HL-60 (cell line): ENCODE measurements around the gene GSDMA.
"Not testable (repeated sequence)": the region's sequence is repeated elsewhere in the genome, so short reads cannot be mapped to it uniquely, and the experiment has no call there.

Source experiments
- DNase-seq, 2 experiments: peaks; one replicate each; pipeline ENCODE4 v3.0.0-alpha.2; 2010 to 2020; ENCODE audit warnings: low read depth in 1 of 2, low spot score in 1 of 2
- H3K27ac ChIP-seq: fragments of 250-450 bp; sonication (Bioruptor Pico); replicated peaks from 2 replicates; pipeline ENCODE4 v1.5.1; 2020; ENCODE audit warnings: mild to moderate bottlenecking, moderate library complexity
- H3K27me3 ChIP-seq: fragments of 250-450 bp; sonication (Bioruptor Pico); 2 replicates; pipeline ENCODE4 v1.5.1; 2021; ENCODE audit warnings: mild to moderate bottlenecking, moderate library complexity; ENCODE audit not compliant: insufficient read depth, poor library complexity, severe bottlenecking
- H3K4me3 ChIP-seq: replicated peaks from 2 replicates; pipeline ENCODE4 v1.5.1; 2011; ENCODE audit warnings: mild to moderate bottlenecking, control low read depth, low read length; ENCODE audit not compliant: insufficient read depth
- GABPA ChIP-seq: IDR thresholded peaks from 2 replicates; pipeline ENCODE4 v1.6.1; 2012; ENCODE audit warnings: low read depth
- POLR2AphosphoS5 ChIP-seq: IDR thresholded peaks from 2 replicates; pipeline ENCODE4 v1.6.1; 2012; ENCODE audit warnings: low read depth
- SPI1 ChIP-seq: IDR thresholded peaks from 2 replicates; pipeline ENCODE4 v1.6.1; 2012; ENCODE audit warnings: low read depth, mild to moderate bottlenecking, borderline replicate concordance
- TF ChIP-seq, protein P1 (sequence below): IDR thresholded peaks from 2 replicates; pipeline ENCODE4 v1.6.1; 2012; ENCODE audit warnings: low read depth; ENCODE audit not compliant: insufficient replicate concordance
- TF ChIP-seq, protein P2 (sequence below): IDR thresholded peaks from one replicate; pipeline ENCODE4 v1.5.1; 2011; ENCODE audit warnings: low read length, control low read depth, inconsistent platforms; ENCODE audit not compliant: insufficient read depth

The GSDMA gene

DNA sequence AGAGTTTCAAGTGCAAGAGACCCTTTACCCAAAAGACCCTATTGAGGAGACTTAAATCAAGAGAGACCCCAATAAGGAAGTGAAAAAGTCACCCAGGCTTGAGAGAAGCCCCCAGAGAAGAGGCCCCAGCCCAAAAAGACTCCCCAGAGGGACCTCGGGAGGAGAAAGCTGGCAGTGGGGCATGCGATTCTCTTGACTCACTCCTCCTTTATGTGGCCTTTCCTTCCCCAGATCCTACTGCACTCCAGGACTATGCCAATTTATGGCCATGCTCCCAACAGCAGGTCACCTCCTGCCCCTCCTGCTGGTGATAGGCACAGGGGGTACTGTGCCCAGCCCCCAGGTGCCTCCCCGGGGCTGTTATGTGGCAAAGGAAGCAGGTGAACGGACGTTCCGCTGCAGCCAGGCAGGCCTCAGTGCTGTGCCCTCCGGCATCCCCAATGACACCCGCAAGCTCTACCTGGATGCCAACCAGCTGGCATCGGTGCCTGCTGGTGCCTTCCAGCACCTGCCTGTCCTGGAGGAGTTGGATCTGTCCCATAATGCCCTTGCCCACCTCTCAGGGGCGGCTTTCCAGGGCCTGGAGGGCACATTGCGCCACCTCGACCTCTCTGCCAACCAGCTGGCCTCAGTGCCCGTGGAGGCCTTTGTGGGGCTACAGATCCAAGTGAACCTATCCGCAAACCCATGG is 19.0 kb upstream of the GSDMA start:
- no peaks in the 10 kb centered on the region for H3K27me3 ChIP-seq
- TF ChIP-seq, protein P1, sequence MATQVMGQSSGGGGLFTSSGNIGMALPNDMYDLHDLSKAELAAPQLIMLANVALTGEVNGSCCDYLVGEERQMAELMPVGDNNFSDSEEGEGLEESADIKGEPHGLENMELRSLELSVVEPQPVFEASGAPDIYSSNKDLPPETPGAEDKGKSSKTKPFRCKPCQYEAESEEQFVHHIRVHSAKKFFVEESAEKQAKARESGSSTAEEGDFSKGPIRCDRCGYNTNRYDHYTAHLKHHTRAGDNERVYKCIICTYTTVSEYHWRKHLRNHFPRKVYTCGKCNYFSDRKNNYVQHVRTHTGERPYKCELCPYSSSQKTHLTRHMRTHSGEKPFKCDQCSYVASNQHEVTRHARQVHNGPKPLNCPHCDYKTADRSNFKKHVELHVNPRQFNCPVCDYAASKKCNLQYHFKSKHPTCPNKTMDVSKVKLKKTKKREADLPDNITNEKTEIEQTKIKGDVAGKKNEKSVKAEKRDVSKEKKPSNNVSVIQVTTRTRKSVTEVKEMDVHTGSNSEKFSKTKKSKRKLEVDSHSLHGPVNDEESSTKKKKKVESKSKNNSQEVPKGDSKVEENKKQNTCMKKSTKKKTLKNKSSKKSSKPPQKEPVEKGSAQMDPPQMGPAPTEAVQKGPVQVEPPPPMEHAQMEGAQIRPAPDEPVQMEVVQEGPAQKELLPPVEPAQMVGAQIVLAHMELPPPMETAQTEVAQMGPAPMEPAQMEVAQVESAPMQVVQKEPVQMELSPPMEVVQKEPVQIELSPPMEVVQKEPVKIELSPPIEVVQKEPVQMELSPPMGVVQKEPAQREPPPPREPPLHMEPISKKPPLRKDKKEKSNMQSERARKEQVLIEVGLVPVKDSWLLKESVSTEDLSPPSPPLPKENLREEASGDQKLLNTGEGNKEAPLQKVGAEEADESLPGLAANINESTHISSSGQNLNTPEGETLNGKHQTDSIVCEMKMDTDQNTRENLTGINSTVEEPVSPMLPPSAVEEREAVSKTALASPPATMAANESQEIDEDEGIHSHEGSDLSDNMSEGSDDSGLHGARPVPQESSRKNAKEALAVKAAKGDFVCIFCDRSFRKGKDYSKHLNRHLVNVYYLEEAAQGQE: no peak
- TF ChIP-seq, protein P2, sequence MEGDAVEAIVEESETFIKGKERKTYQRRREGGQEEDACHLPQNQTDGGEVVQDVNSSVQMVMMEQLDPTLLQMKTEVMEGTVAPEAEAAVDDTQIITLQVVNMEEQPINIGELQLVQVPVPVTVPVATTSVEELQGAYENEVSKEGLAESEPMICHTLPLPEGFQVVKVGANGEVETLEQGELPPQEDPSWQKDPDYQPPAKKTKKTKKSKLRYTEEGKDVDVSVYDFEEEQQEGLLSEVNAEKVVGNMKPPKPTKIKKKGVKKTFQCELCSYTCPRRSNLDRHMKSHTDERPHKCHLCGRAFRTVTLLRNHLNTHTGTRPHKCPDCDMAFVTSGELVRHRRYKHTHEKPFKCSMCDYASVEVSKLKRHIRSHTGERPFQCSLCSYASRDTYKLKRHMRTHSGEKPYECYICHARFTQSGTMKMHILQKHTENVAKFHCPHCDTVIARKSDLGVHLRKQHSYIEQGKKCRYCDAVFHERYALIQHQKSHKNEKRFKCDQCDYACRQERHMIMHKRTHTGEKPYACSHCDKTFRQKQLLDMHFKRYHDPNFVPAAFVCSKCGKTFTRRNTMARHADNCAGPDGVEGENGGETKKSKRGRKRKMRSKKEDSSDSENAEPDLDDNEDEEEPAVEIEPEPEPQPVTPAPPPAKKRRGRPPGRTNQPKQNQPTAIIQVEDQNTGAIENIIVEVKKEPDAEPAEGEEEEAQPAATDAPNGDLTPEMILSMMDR: no peak
- TF ChIP-seq POLR2AphosphoS5 (no peak), SPI1 (no peak), GABPA (no peak)
- H3K4me3 ChIP-seq: no peak overlapping the region

DNA sequence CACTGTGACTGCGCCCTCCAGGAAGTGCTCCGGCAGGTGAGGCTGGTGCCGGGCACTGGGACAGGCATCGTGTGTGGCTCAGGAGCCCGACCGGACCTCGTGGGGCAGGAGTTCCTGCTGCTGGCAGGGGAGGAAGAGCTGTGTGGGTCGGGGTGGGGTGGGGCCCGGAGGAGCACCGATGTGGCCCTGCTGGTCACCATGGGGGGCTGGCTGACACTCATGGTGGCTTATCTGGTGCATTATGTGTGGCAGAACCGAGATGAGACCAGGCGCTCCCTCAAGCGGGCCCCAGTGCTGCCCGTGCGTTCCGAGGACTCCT is 18.5 kb upstream of the GSDMA start:
- Histone ChIP-seq H3K27me3 (no peaks in the 10 kb centered on the region), H3K4me3 (no peak overlapping the region), H3K27ac (no peak overlapping the region)
- TF ChIP-seq SPI1: no peak
- TF ChIP-seq, protein P2: no peak
- TF ChIP-seq GABPA: no peak
- no peak for TF ChIP-seq POLR2AphosphoS5
- TF ChIP-seq, protein P1: no peak
- no peak for DNase-seq

More for the DNA sequence above, 19.0 kb upstream of the GSDMA start:
- DNase-seq: no peak
- no peak overlapping the region for H3K27ac ChIP-seq

DNA sequence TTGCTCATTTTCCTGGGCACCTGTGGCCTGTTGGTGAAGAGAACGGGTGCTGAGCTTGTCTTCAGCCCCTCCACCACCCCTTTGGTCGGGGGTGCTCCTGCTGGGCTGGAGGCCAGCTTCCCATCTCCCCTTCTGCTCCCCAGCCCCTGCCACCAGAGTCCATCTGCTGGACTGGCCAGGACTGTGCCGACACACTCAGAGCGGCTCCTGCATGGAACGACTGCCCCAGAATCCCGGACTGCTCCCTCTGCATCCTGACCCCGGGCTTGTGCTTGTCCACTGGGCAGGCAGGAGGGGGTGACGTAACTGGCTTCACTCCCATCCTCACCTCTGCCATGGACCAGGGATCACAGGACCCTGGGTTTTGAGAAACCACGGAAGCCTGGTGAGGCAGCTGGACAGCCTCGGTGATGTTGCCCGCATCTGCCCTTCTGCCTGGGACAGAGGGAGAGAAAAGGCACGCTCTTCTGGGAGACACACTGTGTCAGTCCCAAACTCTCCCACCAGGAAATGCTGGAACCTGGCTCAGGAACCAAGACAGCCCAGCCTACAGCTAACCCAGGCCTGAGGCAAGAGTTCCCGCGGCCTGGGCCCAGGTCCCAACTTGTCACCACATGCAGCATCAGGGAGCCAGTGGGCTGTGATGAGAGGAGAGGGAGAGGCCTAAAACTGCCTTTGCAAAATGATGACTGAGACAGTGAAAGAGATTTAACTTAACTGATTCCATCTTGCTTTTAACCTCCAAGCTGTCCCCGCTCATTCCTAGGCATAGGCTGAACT is 16.1 kb upstream of the GSDMA start:
- H3K27me3 ChIP-seq: no peaks in the 10 kb centered on the region
- H3K27ac ChIP-seq: no peak overlapping the region
- no peak for TF ChIP-seq POLR2AphosphoS5
- TF ChIP-seq, protein P2: no peak
- TF ChIP-seq, protein P1: no peak
- TF ChIP-seq SPI1: no peak
- no peak for TF ChIP-seq GABPA
- no peak overlapping the region for H3K4me3 ChIP-seq
- DNase-seq: no peak

DNA sequence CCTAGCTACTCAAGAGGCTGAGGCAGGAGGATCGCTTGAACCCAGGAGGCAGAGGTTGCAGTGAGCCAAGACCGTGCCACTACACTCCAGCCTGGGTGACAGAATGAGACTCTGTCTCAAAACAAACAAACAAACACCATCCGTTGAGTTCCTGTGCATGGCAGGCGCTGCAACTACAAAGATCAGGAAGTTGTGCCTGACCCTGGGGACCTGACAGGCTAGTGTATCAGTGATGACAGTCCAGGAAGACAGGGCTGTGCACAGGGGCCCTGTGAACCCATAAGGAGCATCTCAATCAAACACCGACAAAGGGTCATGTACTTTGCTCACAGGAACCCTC is 14.3 kb upstream of the GSDMA start:
- H3K27me3 ChIP-seq, H3K4me3 ChIP-seq: not testable (repeated sequence)
- peak overlapping the region; percentile 29 for H3K27ac ChIP-seq
- peak in 1 of 2 experiments; percentile 22 for DNase-seq
